HEK293T (cell line): ENCODE results near the gene FCN1.

ENCODE experiments used
- BHLHE40 ChIP-seq: fragments of 450-650 bp; IDR thresholded peaks from 2 replicates; pipeline ENCODE4 v1.6.1; 2016; ENCODE audit warnings: mild to moderate bottlenecking, moderate library complexity, borderline replicate concordance
- CTBP1 ChIP-seq: fragments of 450-650 bp; IDR thresholded peaks from 2 replicates; pipeline ENCODE4 v1.6.1; 2016; ENCODE audit warnings: borderline replicate concordance
- FOXK2 ChIP-seq: fragments of 450-650 bp; IDR thresholded peaks from 2 replicates; pipeline ENCODE4 v1.6.1; 2016; ENCODE audit warnings: mild to moderate bottlenecking
- FOXM1 ChIP-seq: fragments of 450-650 bp; IDR thresholded peaks from 2 replicates; pipeline ENCODE4 v1.6.1; 2017; ENCODE audit warnings: mild to moderate bottlenecking, borderline replicate concordance
- LEF1 ChIP-seq: fragments of 450-650 bp; IDR thresholded peaks from 2 replicates; pipeline ENCODE4 v1.6.1; 2017; ENCODE audit warnings: mild to moderate bottlenecking, borderline replicate concordance
- NFRKB ChIP-seq: fragments of 450-650 bp; IDR thresholded peaks from 2 replicates; pipeline ENCODE4 v1.6.1; 2016; ENCODE audit warnings: mild to moderate bottlenecking, moderate library complexity
- SP1 ChIP-seq: fragments of 450-650 bp; IDR thresholded peaks from 2 replicates; pipeline ENCODE4 v1.6.1; 2017
- TARDBP ChIP-seq: fragments of 450-650 bp; IDR thresholded peaks from 2 replicates; pipeline ENCODE4 v1.6.1; 2016

DNA sequence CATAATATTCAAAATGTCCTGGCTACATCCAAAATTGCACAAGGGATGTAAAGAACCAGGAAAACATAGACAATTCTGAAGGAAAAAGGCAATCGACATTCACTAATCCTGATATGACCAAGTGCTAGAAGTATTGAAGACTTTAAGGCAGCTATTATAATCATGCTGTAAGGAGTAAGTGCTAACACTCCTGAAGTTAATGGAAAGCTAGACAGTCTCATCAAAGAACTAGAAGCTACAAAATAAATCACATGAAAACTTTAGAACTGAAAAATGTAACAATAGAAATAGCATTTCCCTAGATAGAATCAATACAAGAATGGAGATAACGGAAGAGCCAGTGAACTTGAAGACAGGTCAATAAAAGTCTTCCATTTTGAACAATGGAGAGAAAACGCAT, 18.5 kb downstream of the FCN1 start:
- TF ChIP-seq BHLHE40 (no peak), CTBP1 (no peak), TARDBP (no peak), FOXM1 (no peak), SP1 (no peak), NFRKB (no peak), FOXK2 (no peak), LEF1 (no peak)
